A549 treated with ZK216348 at 1 μM for 4 hours (cell line): Measurements from ENCODE around the gene HOXC10. TPM values are rescaled to one million over a fixed set of nuclear protein-coding genes. Genes with fewer than 3 reads are reported as not detected.

ENCODE experiments used
- total RNA-seq: library from RNA; stranded (reverse); fragments of 200-300 nt; extraction: Qiagen RNA extraction; gene quantifications from 5 replicates; pipeline ENCODE4 v1.2.3, GENCODE V29; 2022; ENCODE audit warnings: low read depth

HOXC10 gene
- 2.5 to 3.6 TPM (median 2.9 TPM) in 5 replicates for total RNA-seq

GRCh38 chr12:53984901-53985691 lies at the start of gene HOXC10:
Gene HOXC10, plus strand, starts transcription at chr12:53985146. Its CDS starts 114 bp downstream, at chr12:53985260.

GRCh38 chr12:53938326-53939140 lies 46.4 kb upstream of the HOXC10 start, which contains the start of gene HOXC13:
Gene HOXC13, plus strand, starts transcription at chr12:53938831. Its CDS starts 76 bp downstream, at chr12:53938907.

GRCh38 chr12:53954694-53955035 lies 30.3 kb upstream of the HOXC10 start, which contains the start of gene HOXC12:
Gene HOXC12, plus strand, starts transcription at chr12:53954903. Its CDS starts 27 bp downstream, at chr12:53954930.

GRCh38 chr12:53972722-53973235 lies 12.2 kb upstream of the HOXC10 start, which contains the start of gene HOXC11:
Gene HOXC11, plus strand, starts transcription at chr12:53973126. Its CDS starts 116 bp downstream, at chr12:53973242.

GRCh38 chr12:53974084-53975063 lies 10.6 kb upstream of the HOXC10 start, which contains the start of gene HOTAIR:
Gene HOTAIR, minus strand, starts transcription at chr12:53974954.

GRCh38 chr12:54000116-54001114 lies 15.5 kb downstream of the HOXC10 start, which contains the start of gene HOXC9:
Gene HOXC9, plus strand, starts transcription at chr12:54000161. Its CDS starts 28 bp downstream, at chr12:54000189.

GRCh38 chr12:54028314-54029201 lies 43.6 kb downstream of the HOXC10 start, which contains the start of gene HOXC6:
Gene HOXC6, plus strand, starts transcription at chr12:54028440. Its CDS starts 82 bp downstream, at chr12:54028522.

GRCh38 chr12:54032627-54033100 lies 47.7 kb downstream of the HOXC10 start, which contains the start of gene HOXC5:
Gene HOXC5, plus strand, starts transcription at chr12:54033050. Its CDS starts 73 bp downstream, at chr12:54033123.

Other genes with a start within 250 kb of the HOXC10 start
- not detected in 5 replicates for gene CISTR, start 233.2 kb upstream of the HOXC10 start, total RNA-seq
- gene HOXC13, start 46.3 kb upstream of the HOXC10 start, total RNA-seq: 11.6 to 22.7 TPM (median 15.6 TPM) in 5 replicates
- gene HOXC12, start 30.2 kb upstream of the HOXC10 start, total RNA-seq: not detected in 5 replicates
- 0.49 to 0.76 TPM (median 0.55 TPM) in 5 replicates for gene HOXC11, start 12.0 kb upstream of the HOXC10 start, total RNA-seq
- 0.16 to 0.33 TPM (median 0.25 TPM) in 4 of 5 replicates, not detected in the other for gene HOTAIR, start 10.2 kb upstream of the HOXC10 start, total RNA-seq
- 13.2 to 16.3 TPM (median 15.3 TPM) in 5 replicates for gene HOXC9, start 15.0 kb downstream of the HOXC10 start, total RNA-seq
- 4.5 to 6.0 TPM (median 5.3 TPM) in 5 replicates for gene HOXC8, start 23.8 kb downstream of the HOXC10 start, total RNA-seq
- 3.5 to 6.0 TPM (median 5.2 TPM) in 5 replicates for gene HOXC6, start 43.3 kb downstream of the HOXC10 start, total RNA-seq
- 0.39 to 0.60 TPM (median 0.53 TPM) in 5 replicates for gene HOXC5, start 47.9 kb downstream of the HOXC10 start, total RNA-seq
- 1.7 to 3.9 TPM (median 3.8 TPM) in 5 replicates for gene HOXC4, start 68.7 kb downstream of the HOXC10 start, total RNA-seq
- gene SMUG1, start 203.8 kb downstream of the HOXC10 start, total RNA-seq: 22.3 to 35.6 TPM (median 33.0 TPM) in 5 replicates